CD4-positive, alpha-beta T cell treated with Interleukin-1 beta for 1 hour (primary cell): ENCODE data around the gene SHISA2.

Experiments used
- DNase-seq, 2 donors: peaks; one replicate each; pipeline ENCODE4 v3.0.0-alpha.2; 2020 to 2022

The SHISA2 gene

GRCh38 chr13:26017196-26017921 lies 34.5 kb downstream of the SHISA2 start:
- DNase-seq, result peak in 1 of 2 donors; percentile 2

DNA sequence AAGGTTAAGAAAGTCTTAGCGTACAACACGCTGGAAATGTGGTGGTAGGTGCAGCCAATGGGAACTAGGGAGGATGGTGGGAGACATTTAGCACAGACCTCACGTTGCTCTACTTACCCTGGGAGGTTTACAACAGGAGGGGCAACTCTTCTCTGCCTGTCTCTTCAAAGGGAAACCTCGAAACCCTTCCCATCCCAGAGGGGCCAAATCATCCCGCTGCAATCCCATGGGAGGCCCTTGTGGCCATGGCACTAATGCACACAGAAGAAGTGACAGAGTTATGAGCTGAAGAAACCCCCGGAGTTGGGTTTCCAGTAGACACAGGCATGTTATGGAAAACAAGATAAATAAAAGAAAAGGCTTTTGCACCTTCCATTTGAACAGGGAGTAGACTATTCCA lies 35.6 kb downstream of the SHISA2 start:
- no peak for DNase-seq

- DNase-seq, result no peak
These were observed 36.3 kb downstream of the SHISA2 start for GRCh38 chr13:26015271-26016125.

DNA sequence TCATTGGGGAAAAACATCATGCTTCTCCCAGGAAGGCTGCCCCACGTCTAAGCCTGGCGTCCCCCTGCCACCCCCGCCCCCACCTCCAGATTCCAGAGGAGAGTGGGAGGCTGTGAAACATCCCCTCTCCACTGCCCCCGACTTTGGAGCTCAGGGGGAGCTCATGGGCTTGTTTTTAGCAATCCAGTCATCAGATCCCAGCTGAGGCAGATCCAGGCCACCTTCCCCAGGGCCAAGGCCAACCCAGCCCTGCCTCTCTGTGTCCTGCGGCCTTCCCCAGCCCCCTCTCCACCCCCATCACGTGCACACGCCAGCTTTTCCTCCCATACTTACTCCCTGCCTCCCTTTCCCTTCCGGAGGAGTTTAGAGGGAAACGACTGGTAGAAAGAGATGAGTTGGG lies 38.8 kb downstream of the SHISA2 start:
- no peak for DNase-seq

DNA sequence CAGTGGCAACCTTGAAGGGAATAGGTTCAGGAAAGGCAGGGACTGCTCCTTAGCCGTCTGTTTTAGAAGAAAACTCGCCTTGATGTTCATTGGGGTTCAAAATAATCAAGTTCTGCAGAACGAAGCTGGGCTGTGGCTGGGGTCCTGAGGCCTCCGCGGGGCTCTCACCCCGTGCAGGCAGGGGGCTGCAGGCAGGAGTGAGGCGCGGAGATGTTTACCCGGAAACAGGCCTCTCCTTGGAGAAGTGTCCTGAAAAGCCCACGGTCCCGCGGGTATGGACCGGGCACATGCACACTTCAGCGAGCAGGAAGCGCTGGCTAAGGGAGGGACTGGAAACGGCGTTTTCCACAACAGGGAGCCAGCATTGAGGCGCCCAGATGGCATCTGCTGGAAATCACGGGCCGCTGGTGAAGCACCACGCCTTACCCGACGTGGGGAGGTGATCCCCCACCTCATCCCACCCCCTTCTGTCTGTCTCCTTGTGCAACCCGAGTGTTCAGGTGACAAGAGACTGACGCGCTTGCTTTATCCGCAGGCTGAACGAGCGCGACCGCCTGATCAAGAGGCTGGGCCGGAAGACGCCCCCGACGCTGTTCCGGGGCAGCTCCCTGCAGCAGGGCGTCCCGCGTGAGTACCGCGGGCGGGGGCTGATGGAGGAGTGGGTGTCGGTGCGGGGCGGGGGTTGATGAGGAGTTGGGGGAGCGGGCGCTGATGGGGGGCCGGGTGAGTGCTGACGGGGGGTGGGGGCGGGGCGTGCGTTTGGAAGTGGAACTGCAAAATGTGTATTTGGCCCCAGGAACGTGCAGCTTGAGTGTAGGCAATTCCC lies 39.6 kb downstream of the SHISA2 start:
- peak; percentile 60 to 71 for DNase-seq

GRCh38 chr13:26011208-26011573 lies 40.6 kb downstream of the SHISA2 start:
- DNase-seq, result no peak

- DNase-seq, result no peak
These were observed 41.2 kb downstream of the SHISA2 start for GRCh38 chr13:26010487-26011207.

GRCh38 chr13:26007261-26008125 lies 44.3 kb downstream of the SHISA2 start:
- no peak for DNase-seq
